Uterus (tissue), 4 donors: Measurements from ENCODE around the gene S100A7A. TPM values are rescaled to one million over a fixed set of nuclear protein-coding genes. Genes with fewer than 3 reads are reported as not detected.

Source experiments
- DNase-seq, 2 donors: peaks; one replicate each; pipeline ENCODE4 v3.0.0-alpha.2; 2019 to 2020
- H3K27ac ChIP-seq, 2 donors: fragments of 200-600 bp; sonication (generic); 1 replicate in 1 of 2; 2 replicates in 1 of 2; pipeline ENCODE4 v1.5.1; 2016 to 2018
- H3K27me3 ChIP-seq, 2 donors: fragments of 200-600 bp; sonication (generic); one replicate each; pipeline ENCODE4 v1.5.1; 2018 to 2019; ENCODE audit warnings: control low read depth in 1 of 2
- H3K36me3 ChIP-seq, 2 donors: fragments of 200-600 bp; sonication (generic); one replicate each; pipeline ENCODE4 v1.5.1; 2019; ENCODE audit warnings: control low read depth in 1 of 2
- H3K4me1 ChIP-seq, 2 donors: fragments of 200-600 bp; sonication (generic); one replicate each; pipeline ENCODE4 v1.5.1; 2018 to 2019; ENCODE audit warnings: control low read depth in 1 of 2
- H3K4me3 ChIP-seq, 2 donors: fragments of 200-600 bp; sonication (generic); 1 replicate in 1 of 2; 2 replicates in 1 of 2; pipeline ENCODE4 v1.5.1; 2018 to 2019; ENCODE audit warnings: mild to moderate bottlenecking in 1 of 2
- H3K9me3 ChIP-seq, 2 donors: fragments of 200-600 bp; sonication (generic); one replicate each; pipeline ENCODE4 v1.5.1; 2019; ENCODE audit warnings: control low read depth in 1 of 2
- CTCF ChIP-seq, 4 experiments: fragments of 200-600 bp in 2 of 4; fragments of 450-650 bp in 2 of 4; sonication (generic) in 2 of 4; IDR thresholded peaks; one replicate each; pipeline ENCODE4 v1.5.1; 2016 to 2019; ENCODE audit warnings: antibody characterized with exemption in 4 of 4, mild to moderate bottlenecking in 2 of 4, moderate library complexity in 1 of 4
- POLR2A ChIP-seq, 2 donors: fragments of 450-650 bp; IDR thresholded peaks; one replicate each; pipeline ENCODE4 v1.6.1; 2016; ENCODE audit warnings: antibody characterized with exemption in 2 of 2, mild to moderate bottlenecking in 1 of 2, moderate library complexity in 1 of 2
- intact Hi-C: fragments of 100-400 bp; cut with DNase I; formaldehyde crosslinking; loops from one replicate; pipeline ENCODE4 v1.15.1; 2023; ENCODE audit warnings: low total_unique reads
- total RNA-seq, 4 donors: library from RNA; depleted of rRNA in 3 of 4; stranded (reverse); fragments of >200 nt in 3 of 4; gene quantifications; one replicate each; pipeline versions ENCODE4 v1.1.0 to v1.2.4, GENCODE V29; 2014 to 2023
- donor health status: DM: yes; HTN: yes; CAD: no.

S100A7A gene
- total RNA-seq, 4 donors from 2014 or later = not detected

- no peaks in the 10 kb centered on the region for H3K36me3 ChIP-seq
- H3K9me3 ChIP-seq = no peaks in the 10 kb centered on the region
- no peaks in the 10 kb centered on the region for H3K27me3 ChIP-seq
- H3K4me3 ChIP-seq = no peak overlapping the region
- H3K27ac ChIP-seq = no peak overlapping the region
- TF ChIP-seq CTCF (IDR thresholded peaks at IDR 0.05) = no peak
- no peak for TF ChIP-seq POLR2A (IDR thresholded peaks at IDR 0.05)
- intact Hi-C loops = no loop called here
- no peak for DNase-seq
- H3K4me1 ChIP-seq = no peaks in the 10 kb centered on the region
Measured at GRCh38 chr1:153372571-153372970, 43.7 kb upstream of the S100A7A start.

GRCh38 chr1:153374071-153374470, 42.2 kb upstream of the S100A7A start:
- Histone ChIP-seq H3K36me3 (no peaks in the 10 kb centered on the region), H3K27me3 (no peaks in the 10 kb centered on the region), H3K4me1 (no peaks in the 10 kb centered on the region), H3K4me3 (no peak overlapping the region), H3K9me3 (no peaks in the 10 kb centered on the region), H3K27ac (no peak overlapping the region)
- DNase-seq = no peak
- TF ChIP-seq POLR2A (IDR thresholded peaks at IDR 0.05) (no peak), CTCF (IDR thresholded peaks at IDR 0.05) (no peak)
- intact Hi-C loops = no loop called here

GRCh38 chr1:153375511-153375910, 40.8 kb upstream of the S100A7A start, which contains the start of gene S100A12:
TSS of gene S100A12 (minus strand) at chr1:153375621. CDS start at chr1:153374592, 1,029 bp downstream.
- TF ChIP-seq CTCF (IDR thresholded peaks at IDR 0.05) (no peak), POLR2A (IDR thresholded peaks at IDR 0.05) (no peak)
- intact Hi-C loops = no loop called here
- Histone ChIP-seq H3K36me3 (no peaks in the 10 kb centered on the region), H3K27ac (no peak within 1 kb of the TSS), H3K27me3 (no peaks in the 10 kb centered on the region), H3K9me3 (no peaks in the 10 kb centered on the region), H3K4me1 (no peaks in the 10 kb centered on the region), H3K4me3 (no peak within 1 kb of the TSS)
- no peak for DNase-seq

DNA sequence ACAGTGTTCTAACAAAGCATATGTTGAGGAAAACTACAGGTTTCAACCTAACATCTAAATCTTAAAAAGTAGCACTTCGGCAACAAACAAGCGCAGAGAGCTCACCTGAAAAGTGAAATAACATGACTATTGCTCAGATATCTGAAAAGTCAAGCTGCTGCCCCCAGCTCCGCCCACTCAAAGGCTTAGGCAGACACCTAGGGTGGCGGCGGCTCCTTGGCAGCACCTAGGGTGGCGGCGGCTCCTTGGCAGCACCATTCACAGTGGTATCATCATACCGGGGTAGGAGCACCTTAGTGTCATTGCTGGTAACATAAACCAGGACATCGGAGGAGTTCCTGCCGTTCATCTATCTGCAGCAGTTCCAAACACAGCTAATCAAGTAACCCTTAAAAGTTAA, 36.7 kb upstream of the S100A7A start:
- Histone ChIP-seq H3K9me3 (no peaks in the 10 kb centered on the region), H3K4me1 (no peaks in the 10 kb centered on the region), H3K4me3 (no peak overlapping the region), H3K27ac (no peak overlapping the region), H3K36me3 (no peaks in the 10 kb centered on the region), H3K27me3 (no peaks in the 10 kb centered on the region)
- TF ChIP-seq CTCF (IDR thresholded peaks at IDR 0.05) (no peak), POLR2A (IDR thresholded peaks at IDR 0.05) (no peak)
- intact Hi-C loops = no loop called here
- DNase-seq = no peak

DNA sequence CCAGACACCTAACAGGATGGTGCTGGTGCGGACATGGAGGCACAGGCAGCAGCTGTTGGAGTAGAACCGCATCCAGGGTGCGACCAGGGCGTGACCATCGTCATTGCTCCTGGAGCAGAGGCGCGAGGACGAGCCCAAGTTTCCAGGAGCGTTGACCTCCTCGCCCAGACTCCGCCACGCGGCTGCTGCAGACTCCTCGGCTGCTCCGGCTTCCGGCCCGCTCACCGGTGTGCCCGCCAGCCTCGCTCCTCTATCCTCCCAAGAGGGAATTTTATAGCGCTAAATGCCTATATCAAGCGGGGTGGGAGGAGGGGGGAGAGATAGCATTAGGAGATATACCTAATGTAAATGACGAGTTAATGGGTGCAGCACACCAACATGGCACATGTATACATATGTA, 35.6 kb upstream of the S100A7A start:
- Histone ChIP-seq H3K9me3 (no peaks in the 10 kb centered on the region), H3K4me1 (no peaks in the 10 kb centered on the region), H3K27me3 (no peaks in the 10 kb centered on the region), H3K36me3 (no peaks in the 10 kb centered on the region), H3K4me3 (no peak overlapping the region), H3K27ac (no peak overlapping the region)
- intact Hi-C loops = no loop called here
- TF ChIP-seq CTCF (IDR thresholded peaks at IDR 0.05) (no peak), POLR2A (IDR thresholded peaks at IDR 0.05) (no peak)
- DNase-seq = no peak
